ENCODE measurements around the gene NMRK1. TPM values are rescaled to one million over a fixed set of nuclear protein-coding genes. Genes with fewer than 3 reads are reported as not detected.
A peak's percentile ranks its signal among the peaks of the same experiment; 100 is the strongest.

NMRK1 gene
- total and polyA plus RNA-seq, 2 of the 13 experiments (the other 11 are each of a cell fraction or from before 2014, with no cell fraction given) = 9.1 to 12.9 TPM

DNA sequence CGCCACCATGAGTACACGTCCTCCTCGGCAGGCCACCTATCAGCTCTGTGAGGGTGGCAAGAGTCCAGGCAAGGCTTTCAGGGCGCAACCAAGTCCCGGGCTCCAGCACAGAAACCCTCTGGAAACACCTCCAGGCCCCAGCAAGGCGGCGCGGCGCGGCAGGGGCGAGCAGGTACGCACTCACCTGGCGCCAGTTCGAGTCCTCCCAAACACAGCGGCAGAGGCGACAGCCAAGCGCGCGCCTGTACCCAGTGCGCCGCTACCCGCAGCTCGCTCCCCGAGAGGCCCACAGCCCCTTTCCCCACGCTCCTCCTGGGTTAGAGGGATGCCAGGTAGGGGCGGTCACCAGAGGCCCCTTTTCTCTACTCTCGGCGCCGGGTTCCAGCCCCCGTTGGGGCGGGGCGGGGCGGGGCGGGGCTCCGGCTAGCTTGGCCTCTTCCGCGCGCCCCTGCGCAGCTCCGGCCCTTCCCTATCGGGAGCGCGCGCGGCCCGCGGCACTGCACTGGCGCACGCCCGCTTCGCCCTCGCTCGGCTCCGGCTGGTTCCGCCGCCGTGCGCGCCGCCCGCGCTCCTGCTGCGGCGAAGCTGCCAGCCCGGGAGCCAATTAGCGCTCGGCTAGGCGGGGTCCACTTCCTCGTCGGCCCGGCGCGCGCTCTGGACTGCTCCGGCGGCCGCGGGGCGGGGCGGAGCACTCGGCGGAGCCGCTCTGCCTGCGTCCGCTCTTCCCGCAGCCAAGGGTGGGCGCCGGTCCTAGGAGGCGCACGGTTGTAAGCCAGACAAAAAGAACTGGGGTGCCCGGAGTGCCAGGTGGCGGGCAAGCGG lies at the start of gene NMRK1, which contains the start of gene OSTF1 (continued):
- TF ChIP-seq, protein P1, sequence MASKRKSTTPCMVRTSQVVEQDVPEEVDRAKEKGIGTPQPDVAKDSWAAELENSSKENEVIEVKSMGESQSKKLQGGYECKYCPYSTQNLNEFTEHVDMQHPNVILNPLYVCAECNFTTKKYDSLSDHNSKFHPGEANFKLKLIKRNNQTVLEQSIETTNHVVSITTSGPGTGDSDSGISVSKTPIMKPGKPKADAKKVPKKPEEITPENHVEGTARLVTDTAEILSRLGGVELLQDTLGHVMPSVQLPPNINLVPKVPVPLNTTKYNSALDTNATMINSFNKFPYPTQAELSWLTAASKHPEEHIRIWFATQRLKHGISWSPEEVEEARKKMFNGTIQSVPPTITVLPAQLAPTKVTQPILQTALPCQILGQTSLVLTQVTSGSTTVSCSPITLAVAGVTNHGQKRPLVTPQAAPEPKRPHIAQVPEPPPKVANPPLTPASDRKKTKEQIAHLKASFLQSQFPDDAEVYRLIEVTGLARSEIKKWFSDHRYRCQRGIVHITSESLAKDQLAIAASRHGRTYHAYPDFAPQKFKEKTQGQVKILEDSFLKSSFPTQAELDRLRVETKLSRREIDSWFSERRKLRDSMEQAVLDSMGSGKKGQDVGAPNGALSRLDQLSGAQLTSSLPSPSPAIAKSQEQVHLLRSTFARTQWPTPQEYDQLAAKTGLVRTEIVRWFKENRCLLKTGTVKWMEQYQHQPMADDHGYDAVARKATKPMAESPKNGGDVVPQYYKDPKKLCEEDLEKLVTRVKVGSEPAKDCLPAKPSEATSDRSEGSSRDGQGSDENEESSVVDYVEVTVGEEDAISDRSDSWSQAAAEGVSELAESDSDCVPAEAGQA (IDR thresholded peaks at IDR 0.05; ENCODE audit: low read depth) = no peak
- TF ChIP-seq, protein P1 (CRISPR knock-in tag; IDR thresholded peaks at IDR 0.05; ENCODE audit: borderline replicate concordance) = 0 out of 2 replicates have a peak, but pooled peaks have one; percentile 15
- TF ChIP-seq ZNF205 (CRISPR knock-in tag; IDR thresholded peaks at IDR 0.05) (peak; percentile 38), ZNF598 (CRISPR knock-in tag; IDR thresholded peaks at IDR 0.05; ENCODE audit: borderline replicate concordance) (no peak), SMAD1 (CRISPR knock-in tag; IDR thresholded peaks at IDR 0.05; ENCODE audit: borderline replicate concordance, low read depth) (0 out of 2 replicates have a peak, but pooled peaks have one; percentile 58), NFATC3 (CRISPR knock-in tag; IDR thresholded peaks at IDR 0.05) (no peak), SALL1 (CRISPR knock-in tag; IDR thresholded peaks at IDR 0.05) (peak; percentile 45), GTF2F1 (IDR thresholded peaks at IDR 0.05; ENCODE audit: low read length) (no peak), EP300 (IDR thresholded peaks at IDR 0.05; ENCODE audit: low read depth in 2 of 2, low read length in 2 of 2) (0 out of 4 replicates have a peak, but pooled peaks of 1 of the 2 experiments have one; percentile 17), EP300 (CRISPR knock-in tag; IDR thresholded peaks at IDR 0.05; ENCODE audit: borderline replicate concordance) (no peak), SMAD3 (CRISPR knock-in tag; IDR thresholded peaks at IDR 0.05) (no peak; the same call in 1 of the 2 replicates), ZNF746 (CRISPR knock-in tag; IDR thresholded peaks at IDR 0.05) (no peak), ZNF672 (CRISPR knock-in tag; IDR thresholded peaks at IDR 0.05) (no peak)
- TF ChIP-seq, protein P2, sequence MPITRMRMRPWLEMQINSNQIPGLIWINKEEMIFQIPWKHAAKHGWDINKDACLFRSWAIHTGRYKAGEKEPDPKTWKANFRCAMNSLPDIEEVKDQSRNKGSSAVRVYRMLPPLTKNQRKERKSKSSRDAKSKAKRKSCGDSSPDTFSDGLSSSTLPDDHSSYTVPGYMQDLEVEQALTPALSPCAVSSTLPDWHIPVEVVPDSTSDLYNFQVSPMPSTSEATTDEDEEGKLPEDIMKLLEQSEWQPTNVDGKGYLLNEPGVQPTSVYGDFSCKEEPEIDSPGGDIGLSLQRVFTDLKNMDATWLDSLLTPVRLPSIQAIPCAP (CRISPR knock-in tag; IDR thresholded peaks at IDR 0.05; ENCODE audit: low read depth) = no peak
- TF ChIP-seq, protein P3, sequence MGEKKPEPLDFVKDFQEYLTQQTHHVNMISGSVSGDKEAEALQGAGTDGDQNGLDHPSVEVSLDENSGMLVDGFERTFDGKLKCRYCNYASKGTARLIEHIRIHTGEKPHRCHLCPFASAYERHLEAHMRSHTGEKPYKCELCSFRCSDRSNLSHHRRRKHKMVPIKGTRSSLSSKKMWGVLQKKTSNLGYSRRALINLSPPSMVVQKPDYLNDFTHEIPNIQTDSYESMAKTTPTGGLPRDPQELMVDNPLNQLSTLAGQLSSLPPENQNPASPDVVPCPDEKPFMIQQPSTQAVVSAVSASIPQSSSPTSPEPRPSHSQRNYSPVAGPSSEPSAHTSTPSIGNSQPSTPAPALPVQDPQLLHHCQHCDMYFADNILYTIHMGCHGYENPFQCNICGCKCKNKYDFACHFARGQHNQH (CRISPR knock-in tag; IDR thresholded peaks at IDR 0.05) = no peak; the same call in 1 of the 2 replicates
- TF ChIP-seq, protein P4, sequence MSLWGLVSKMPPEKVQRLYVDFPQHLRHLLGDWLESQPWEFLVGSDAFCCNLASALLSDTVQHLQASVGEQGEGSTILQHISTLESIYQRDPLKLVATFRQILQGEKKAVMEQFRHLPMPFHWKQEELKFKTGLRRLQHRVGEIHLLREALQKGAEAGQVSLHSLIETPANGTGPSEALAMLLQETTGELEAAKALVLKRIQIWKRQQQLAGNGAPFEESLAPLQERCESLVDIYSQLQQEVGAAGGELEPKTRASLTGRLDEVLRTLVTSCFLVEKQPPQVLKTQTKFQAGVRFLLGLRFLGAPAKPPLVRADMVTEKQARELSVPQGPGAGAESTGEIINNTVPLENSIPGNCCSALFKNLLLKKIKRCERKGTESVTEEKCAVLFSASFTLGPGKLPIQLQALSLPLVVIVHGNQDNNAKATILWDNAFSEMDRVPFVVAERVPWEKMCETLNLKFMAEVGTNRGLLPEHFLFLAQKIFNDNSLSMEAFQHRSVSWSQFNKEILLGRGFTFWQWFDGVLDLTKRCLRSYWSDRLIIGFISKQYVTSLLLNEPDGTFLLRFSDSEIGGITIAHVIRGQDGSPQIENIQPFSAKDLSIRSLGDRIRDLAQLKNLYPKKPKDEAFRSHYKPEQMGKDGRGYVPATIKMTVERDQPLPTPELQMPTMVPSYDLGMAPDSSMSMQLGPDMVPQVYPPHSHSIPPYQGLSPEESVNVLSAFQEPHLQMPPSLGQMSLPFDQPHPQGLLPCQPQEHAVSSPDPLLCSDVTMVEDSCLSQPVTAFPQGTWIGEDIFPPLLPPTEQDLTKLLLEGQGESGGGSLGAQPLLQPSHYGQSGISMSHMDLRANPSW (CRISPR knock-in tag; IDR thresholded peaks at IDR 0.05; ENCODE audit: borderline replicate concordance) = no peak
- TF ChIP-seq, protein P5, sequence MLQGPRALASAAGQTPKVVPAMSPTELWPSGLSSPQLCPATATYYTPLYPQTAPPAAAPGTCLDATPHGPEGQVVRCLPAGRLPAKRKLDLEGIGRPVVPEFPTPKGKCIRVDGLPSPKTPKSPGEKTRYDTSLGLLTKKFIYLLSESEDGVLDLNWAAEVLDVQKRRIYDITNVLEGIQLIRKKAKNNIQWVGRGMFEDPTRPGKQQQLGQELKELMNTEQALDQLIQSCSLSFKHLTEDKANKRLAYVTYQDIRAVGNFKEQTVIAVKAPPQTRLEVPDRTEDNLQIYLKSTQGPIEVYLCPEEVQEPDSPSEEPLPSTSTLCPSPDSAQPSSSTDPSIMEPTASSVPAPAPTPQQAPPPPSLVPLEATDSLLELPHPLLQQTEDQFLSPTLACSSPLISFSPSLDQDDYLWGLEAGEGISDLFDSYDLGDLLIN (CRISPR knock-in tag; IDR thresholded peaks at IDR 0.05; ENCODE audit: borderline replicate concordance) = peak; percentile 13; the same call in 1 of the 2 replicates

All from HepG2 (cell line).